CD4-positive, alpha-beta T cell (primary cell): ENCODE measurements around the gene SPATA45. TPM values are rescaled to one million over a fixed set of nuclear protein-coding genes. Genes with fewer than 3 reads are reported as not detected.

Source experiments
- ATAC-seq: fragments of 200-7000 bp; cut with Tn5 transposase; one replicate; pipeline ENCODE4 v1.10.0; 2022; ENCODE audit warnings: mild to moderate bottlenecking; ENCODE audit not compliant: poor library complexity
- CTCF ChIA-PET: fragments of 350-600 bp; sonication (Branson Sonifier 250); formaldehyde crosslinking; loops from one replicate; lab custom pipeline; 2021; ENCODE audit warnings: antibody characterized with exemption, inconsistent platforms; lab: Charles Lee
- POLR2A ChIA-PET: fragments of 350-600 bp; sonication (Branson Sonifier 250); formaldehyde crosslinking; loops from one replicate; lab custom pipeline; 2021; ENCODE audit warnings: antibody characterized with exemption, inconsistent platforms; lab: Charles Lee
- DNase-seq, 14 experiments: peaks; one replicate each; pipeline ENCODE4 v3.0.0-alpha.2; 2013 to 2020; ENCODE audit warnings: mixed read lengths in 2 of 14
- H3K27ac ChIP-seq, 2 donors: one replicate each; pipeline versions ENCODE4 v1.5.1 to v1.7.0; 2013; ENCODE audit warnings: low read length in 2 of 2, low read depth in 1 of 2, mild to moderate bottlenecking in 1 of 2
- H3K27me3 ChIP-seq, 2 experiments: 1 replicate in 1 of 2; 2 replicates in 1 of 2; pipeline versions ENCODE4 v1.6.1 to v1.7.0; 2013; ENCODE audit warnings: low read length in 2 of 2, control low read depth in 1 of 2, mild to moderate bottlenecking in 1 of 2, moderate library complexity in 1 of 2; ENCODE audit not compliant: insufficient read depth in 2 of 2, control insufficient read depth in 1 of 2
- H3K36me3 ChIP-seq: one replicate; pipeline ENCODE4 v1.6.1; 2013; ENCODE audit warnings: low read length, control low read depth; ENCODE audit not compliant: insufficient read depth
- H3K4me1 ChIP-seq: one replicate; pipeline ENCODE4 v1.6.1; 2013; ENCODE audit warnings: low read length, control low read depth; ENCODE audit not compliant: insufficient read depth
- H3K4me3 ChIP-seq: one replicate; pipeline ENCODE4 v1.5.1; 2013; ENCODE audit warnings: mild to moderate bottlenecking, low read length, moderate library complexity
- H3K9me3 ChIP-seq, 2 experiments: 1 replicate in 1 of 2; 2 replicates in 1 of 2; pipeline versions ENCODE4 v1.6.1 to v1.7.0; 2013; ENCODE audit warnings: low read length in 2 of 2, mild to moderate bottlenecking in 2 of 2, control low read depth in 1 of 2, moderate library complexity in 1 of 2; ENCODE audit not compliant: control insufficient read depth in 1 of 2, insufficient read depth in 1 of 2
- H3K27ac Mint-ChIP-seq: one replicate; pipeline ENCODE4 v1.8.0; 2020; ENCODE audit warnings: mixed read lengths
- H3K27me3 Mint-ChIP-seq: one replicate; pipeline ENCODE4 v1.8.0; 2021; ENCODE audit warnings: mixed read lengths
- H3K36me3 Mint-ChIP-seq: one replicate; pipeline ENCODE4 v1.8.0; 2021; ENCODE audit warnings: low read depth, mixed read lengths
- H3K4me1 Mint-ChIP-seq: one replicate; pipeline ENCODE4 v1.8.0; 2021; ENCODE audit warnings: low read depth, mixed read lengths
- H3K4me3 Mint-ChIP-seq: one replicate; pipeline ENCODE4 v1.8.0; 2020; ENCODE audit warnings: mild to moderate bottlenecking, mixed read lengths
- H3K9me3 Mint-ChIP-seq: one replicate; pipeline ENCODE4 v1.8.0; 2020; ENCODE audit warnings: mixed read lengths
- intact Hi-C, 2 experiments: fragments of 100-400 bp; cut with DNase I in 1 of 2; cut with micrococcal nuclease in 1 of 2; formaldehyde crosslinking; loops; one replicate each; pipeline versions ENCODE4 v1.15.1 to v1.9.0; 2023 to 2025; cut with DNase I, micrococcal nuclease
- total RNA-seq, 174 experiments: library from RNA in 2 of 174; stranded (reverse) in 2 of 174; gene quantifications; one replicate each; pipeline ENCODE4 v1.2.3 and lab custom pipeline; 2021 to 2026
- TF ChIP-seq, protein P1 (sequence below): fragments of 200-600 bp; IDR thresholded peaks from one replicate; pipeline ENCODE4 v1.8.0; 2022; ENCODE audit warnings: antibody characterized with exemption, mild to moderate bottlenecking

SPATA45 gene
- total RNA-seq, 2 experiments from 2014 or later = not detected

- no peak overlapping the region for H3K27ac Mint-ChIP-seq
- no peaks in the 10 kb centered on the region for H3K9me3 Mint-ChIP-seq
- H3K9me3 ChIP-seq = no peaks in the 10 kb centered on the region
- H3K36me3 ChIP-seq = peaks cover 15% of the 10 kb centered on the region
- TF ChIP-seq, protein P1, sequence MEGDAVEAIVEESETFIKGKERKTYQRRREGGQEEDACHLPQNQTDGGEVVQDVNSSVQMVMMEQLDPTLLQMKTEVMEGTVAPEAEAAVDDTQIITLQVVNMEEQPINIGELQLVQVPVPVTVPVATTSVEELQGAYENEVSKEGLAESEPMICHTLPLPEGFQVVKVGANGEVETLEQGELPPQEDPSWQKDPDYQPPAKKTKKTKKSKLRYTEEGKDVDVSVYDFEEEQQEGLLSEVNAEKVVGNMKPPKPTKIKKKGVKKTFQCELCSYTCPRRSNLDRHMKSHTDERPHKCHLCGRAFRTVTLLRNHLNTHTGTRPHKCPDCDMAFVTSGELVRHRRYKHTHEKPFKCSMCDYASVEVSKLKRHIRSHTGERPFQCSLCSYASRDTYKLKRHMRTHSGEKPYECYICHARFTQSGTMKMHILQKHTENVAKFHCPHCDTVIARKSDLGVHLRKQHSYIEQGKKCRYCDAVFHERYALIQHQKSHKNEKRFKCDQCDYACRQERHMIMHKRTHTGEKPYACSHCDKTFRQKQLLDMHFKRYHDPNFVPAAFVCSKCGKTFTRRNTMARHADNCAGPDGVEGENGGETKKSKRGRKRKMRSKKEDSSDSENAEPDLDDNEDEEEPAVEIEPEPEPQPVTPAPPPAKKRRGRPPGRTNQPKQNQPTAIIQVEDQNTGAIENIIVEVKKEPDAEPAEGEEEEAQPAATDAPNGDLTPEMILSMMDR = no peak
- no peak overlapping the region for H3K4me3 Mint-ChIP-seq
- ChIA-PET CTCF (interaction anchor here (1.0 kb wide), 1 partner anchor 187 kb away, joined by 3 read pairs; no protein-coding TSS in a partner anchor), POLR2A (no interaction called here)
- H3K27me3 Mint-ChIP-seq = no peaks in the 10 kb centered on the region
- DNase-seq (no peak), ATAC-seq (no peak)
- no peaks in the 10 kb centered on the region for H3K4me1 ChIP-seq
- peaks cover 57% of the 10 kb centered on the region for H3K36me3 Mint-ChIP-seq
- H3K27me3 ChIP-seq = no peaks in the 10 kb centered on the region
- H3K27ac ChIP-seq = no peak overlapping the region
- no peak overlapping the region for H3K4me3 ChIP-seq
- H3K4me1 Mint-ChIP-seq = no peaks in the 10 kb centered on the region
- intact Hi-C loops = no loop called here
Observed at GRCh38 chr1:212879947-212880690, 32.7 kb upstream of the SPATA45 start.

DNA sequence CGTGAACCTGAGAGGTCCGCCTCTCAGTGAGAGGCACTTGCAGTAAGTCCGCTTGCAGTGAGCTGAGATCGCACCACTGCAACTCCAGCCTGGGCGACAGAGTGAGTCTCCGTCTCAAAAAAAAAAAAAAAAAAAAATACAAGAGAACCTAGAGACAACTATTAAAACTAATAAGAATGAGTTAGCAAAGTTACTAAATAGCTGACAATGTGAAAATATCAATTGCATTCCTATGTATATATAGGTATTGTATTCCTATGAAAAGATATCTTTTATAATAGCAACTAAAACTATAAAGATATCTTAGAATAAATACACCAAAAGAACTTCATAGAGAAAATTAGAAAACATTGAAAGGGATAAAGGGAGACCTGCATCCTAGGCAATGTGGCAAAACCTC, 31.0 kb upstream of the SPATA45 start:
- Mint-ChIP-seq H3K36me3 (peaks cover 58% of the 10 kb centered on the region), H3K27me3 (no peaks in the 10 kb centered on the region), H3K9me3 (no peaks in the 10 kb centered on the region), H3K4me3 (no peak overlapping the region), H3K4me1 (no peaks in the 10 kb centered on the region), H3K27ac (no peak overlapping the region)
- no peak for DNase-seq
- Histone ChIP-seq H3K4me3 (no peak overlapping the region), H3K27me3 (no peaks in the 10 kb centered on the region), H3K9me3 (no peaks in the 10 kb centered on the region), H3K36me3 (peaks cover 21% of the 10 kb centered on the region), H3K27ac (no peak overlapping the region), H3K4me1 (no peaks in the 10 kb centered on the region)
- intact Hi-C loops = no loop called here
- TF ChIP-seq, protein P1 = no peak
- ATAC-seq = no peak
- ChIA-PET POLR2A (no interaction called here), CTCF (interaction anchor here (1.0 kb wide), 1 partner anchor 13 kb away, joined by 3 read pairs; no protein-coding TSS in a partner anchor)

DNA sequence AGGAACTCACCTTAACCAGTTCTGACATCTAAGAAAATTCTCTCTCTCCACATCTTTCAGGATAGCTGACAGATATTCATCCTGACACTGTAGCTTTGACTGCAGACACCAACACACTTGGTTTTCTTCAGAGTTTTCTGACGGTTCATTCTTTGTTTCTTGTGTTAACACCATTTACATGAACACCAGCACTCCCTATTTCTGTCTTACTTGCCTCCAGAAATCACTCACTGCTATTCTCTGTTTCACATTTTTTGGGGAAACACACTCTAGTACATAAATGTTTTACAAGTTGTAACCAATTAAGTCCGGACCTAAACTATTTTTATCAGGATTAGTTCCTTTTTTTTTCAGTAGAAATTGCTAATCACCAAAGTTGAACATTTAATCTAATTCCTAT, 26.1 kb upstream of the SPATA45 start:
- Histone ChIP-seq H3K36me3 (peaks cover 28% of the 10 kb centered on the region), H3K27ac (no peak overlapping the region), H3K4me1 (no peaks in the 10 kb centered on the region), H3K27me3 (no peaks in the 10 kb centered on the region), H3K9me3 (no peaks in the 10 kb centered on the region), H3K4me3 (no peak overlapping the region)
- intact Hi-C loops = no loop called here
- H3K4me3 Mint-ChIP-seq = no peak overlapping the region
- H3K27ac Mint-ChIP-seq = no peak overlapping the region
- ATAC-seq = no peak
- TF ChIP-seq, protein P1 = no peak
- H3K27me3 Mint-ChIP-seq = no peaks in the 10 kb centered on the region
- no peaks in the 10 kb centered on the region for H3K9me3 Mint-ChIP-seq
- H3K4me1 Mint-ChIP-seq = no peaks in the 10 kb centered on the region
- ChIA-PET CTCF (no interaction called here), POLR2A (interaction anchor here (0.6 kb wide), 1 partner anchor 15 kb away, joined by 3 read pairs; the partner anchor contains the start of gene FLVCR1)
- H3K36me3 Mint-ChIP-seq = peaks cover 62% of the 10 kb centered on the region
- no peak for DNase-seq
